KBM-7 (cell line): ENCODE results near the gene SLC16A1.

ENCODE experiments used
- DNase-seq: peaks from one replicate; pipeline ENCODE4 v3.0.0-alpha.2; 2015
- in situ Hi-C: fragments of 300-500 bp; cut with MboI; formaldehyde crosslinking; loops from 2 replicates; pipeline ENCODE4 v1.14.3; 2020; ENCODE audit warnings: low sequenced_read_pairs, low pct_unique_long_range_greater_than_20kb, mixed read lengths

Gene SLC16A1

DNA sequence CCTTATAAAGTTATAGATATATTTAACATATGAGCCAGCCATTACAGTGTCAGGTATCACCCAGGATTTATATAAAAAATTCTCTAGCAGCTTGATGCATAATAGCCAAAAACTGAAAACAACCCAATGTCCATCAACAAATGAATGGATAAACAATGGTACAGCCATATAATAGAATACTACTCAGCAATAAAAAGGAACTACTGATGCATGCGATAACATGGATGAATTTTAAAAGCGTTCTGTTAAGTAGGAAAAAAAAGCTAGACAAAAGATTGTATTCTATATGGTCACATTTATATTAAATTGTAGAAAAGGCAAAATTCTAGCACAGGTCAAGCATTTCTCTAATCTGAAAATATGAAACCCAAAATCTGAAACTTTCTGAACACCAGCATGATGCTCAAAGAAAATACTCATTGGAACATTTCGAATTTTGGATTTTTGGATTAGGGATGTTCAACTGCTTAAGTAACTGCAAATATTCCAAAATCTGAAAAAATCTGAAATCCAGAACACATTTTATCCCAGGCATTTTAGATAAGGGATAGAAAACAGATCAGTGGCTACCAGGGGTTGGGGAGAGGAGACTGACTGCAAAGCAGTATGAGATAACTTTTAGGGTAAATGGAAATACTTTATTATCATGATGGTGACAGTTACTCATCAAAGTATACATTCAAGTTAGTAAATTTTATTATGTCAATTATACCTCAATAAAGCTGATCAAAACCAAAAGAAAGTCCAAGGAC is 22.0 kb downstream of the SLC16A1 start:
- no peak for DNase-seq
- in situ Hi-C loops: no loop called here

DNA sequence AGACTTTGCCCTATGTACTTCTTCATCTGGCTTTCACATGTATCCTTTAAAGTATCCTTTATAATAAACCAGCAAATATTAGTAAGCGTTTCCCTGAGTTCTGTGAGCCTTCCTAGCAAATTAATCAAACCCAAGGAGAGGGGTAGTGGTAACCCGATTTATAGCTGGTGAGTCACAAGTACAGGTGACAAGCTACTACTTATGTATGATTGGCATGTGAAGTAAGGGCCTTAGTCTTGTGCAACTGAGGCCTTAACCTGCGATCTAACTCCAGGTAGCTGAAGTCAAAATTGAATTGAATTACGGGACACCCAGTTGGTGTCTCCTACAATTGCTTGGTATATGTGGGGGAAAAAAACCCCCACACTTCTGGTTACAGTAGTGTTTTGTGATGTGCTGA is 26.0 kb downstream of the SLC16A1 start:
- no peak for DNase-seq
- in situ Hi-C loops: no loop called here

DNA sequence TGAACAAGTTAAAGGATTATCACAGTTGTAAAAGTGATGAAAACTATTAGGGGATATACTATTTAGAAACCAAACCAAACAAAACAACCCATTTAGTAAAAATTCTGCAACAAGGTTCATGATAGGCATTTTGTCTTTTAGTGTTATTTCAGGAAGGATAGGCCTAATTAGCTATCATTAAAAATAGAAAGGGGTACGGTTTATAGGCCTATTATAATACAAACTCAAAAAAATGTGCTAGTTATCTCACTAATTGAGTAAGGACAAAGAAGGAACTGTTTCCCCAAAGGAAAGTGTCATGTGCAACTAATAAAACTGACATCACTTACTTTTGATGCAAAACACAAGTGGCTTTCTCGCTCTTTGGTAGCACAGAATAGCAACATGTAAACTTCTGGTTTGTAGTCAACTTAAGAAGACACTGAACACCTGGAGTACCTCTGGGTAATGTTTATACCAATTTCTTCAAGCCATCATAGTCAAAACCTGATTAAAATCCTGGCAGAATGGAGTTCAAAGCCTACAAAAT is 28.5 kb downstream of the SLC16A1 start:
- in situ Hi-C loops: no loop called here
- DNase-seq: no peak

DNA sequence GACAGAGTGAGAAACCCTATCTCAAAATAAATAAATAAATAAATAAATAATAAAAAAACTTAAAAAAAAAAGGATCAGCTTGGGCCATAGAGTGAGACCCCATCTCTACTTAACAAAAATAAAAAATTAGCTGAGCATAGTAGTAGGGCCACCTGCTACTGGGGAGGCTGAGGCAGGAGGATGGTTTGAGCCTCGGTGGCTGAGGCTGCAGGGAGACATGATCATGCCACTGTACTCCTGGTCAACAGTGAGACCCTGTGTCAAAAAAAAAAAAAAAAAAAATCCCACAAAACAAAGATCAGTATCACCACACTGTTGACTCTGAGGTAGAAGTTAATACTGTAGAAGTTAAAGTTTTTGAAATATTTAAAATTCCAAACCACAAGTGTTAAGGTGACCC is 29.1 kb downstream of the SLC16A1 start:
- no peak for DNase-seq
- in situ Hi-C loops: no loop called here

DNA sequence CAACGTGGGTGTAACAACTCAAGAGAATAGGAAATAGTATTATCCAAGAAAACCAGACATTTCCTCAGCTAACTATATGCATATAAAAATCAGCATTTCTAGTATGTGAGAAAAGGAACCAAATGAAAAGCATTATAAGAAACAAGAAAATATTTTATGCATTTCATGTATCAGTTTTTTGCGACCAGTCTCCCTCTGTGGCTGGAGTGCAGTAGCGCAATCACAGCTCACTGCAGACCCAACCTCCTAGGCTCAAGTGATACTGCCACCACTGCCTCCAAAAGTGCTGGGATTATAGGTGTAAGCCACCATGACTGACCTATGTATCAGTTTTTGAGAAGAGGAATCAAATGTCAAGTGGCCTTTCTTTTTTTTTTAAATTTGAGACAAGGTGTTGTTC is 31.0 kb downstream of the SLC16A1 start:
- in situ Hi-C loops: no loop called here
- DNase-seq: no peak

DNA sequence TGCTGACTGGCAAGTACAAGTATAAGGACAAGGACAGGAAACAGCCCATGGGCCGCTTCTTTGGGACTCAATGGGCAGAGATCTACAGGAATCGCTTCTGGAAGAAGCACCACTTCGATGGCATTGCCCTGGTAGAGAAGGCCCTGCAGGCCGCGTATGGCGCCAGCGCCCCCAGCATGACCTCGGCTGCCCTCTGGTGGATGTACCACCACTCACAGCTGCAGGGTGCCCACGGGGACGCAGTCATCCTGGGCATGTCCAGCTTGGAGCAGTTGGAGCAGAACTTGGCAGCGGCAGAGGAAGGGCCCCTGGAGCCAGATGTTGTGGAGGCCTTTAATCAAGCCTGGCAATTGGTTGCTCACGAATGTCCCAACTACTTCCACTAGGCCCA is 32.0 kb downstream of the SLC16A1 start:
- no peak for DNase-seq
- in situ Hi-C loops: no loop called here

DNA sequence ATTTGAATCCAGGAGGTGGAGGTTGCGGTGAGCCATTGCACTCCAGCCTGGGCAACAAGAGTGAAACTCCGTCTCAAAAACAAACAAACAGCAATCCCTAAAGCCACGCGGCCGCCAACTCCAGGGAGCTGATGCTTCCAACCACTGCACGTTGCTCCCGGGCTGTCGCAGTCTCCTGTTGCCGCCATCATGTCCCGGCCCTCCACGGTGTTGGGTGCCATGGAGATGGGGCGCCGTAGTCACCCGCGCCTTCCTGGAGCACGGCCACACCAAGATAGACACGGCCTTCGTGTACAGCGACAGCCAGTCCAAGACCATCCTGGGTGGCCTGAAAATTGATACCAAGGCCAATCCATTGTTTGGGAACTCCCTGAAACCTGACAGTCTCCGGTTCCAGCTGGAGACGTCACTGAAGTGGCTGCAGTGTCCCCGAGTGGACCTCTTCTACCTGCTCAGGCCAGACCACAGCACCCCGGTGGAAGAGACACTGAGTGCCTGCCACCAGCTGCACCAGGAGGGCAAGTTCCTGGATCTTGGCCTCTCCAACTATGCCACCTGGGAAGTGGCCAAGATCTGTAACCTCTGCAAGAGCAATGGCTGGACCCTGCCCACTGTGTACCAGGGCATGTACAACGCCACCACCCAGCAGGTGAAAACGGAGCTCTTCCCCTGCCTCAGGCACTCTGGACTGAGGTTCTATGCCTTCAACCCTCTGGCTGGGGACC is 32.6 kb downstream of the SLC16A1 start:
- no peak for DNase-seq
- in situ Hi-C loops: no loop called here

DNA sequence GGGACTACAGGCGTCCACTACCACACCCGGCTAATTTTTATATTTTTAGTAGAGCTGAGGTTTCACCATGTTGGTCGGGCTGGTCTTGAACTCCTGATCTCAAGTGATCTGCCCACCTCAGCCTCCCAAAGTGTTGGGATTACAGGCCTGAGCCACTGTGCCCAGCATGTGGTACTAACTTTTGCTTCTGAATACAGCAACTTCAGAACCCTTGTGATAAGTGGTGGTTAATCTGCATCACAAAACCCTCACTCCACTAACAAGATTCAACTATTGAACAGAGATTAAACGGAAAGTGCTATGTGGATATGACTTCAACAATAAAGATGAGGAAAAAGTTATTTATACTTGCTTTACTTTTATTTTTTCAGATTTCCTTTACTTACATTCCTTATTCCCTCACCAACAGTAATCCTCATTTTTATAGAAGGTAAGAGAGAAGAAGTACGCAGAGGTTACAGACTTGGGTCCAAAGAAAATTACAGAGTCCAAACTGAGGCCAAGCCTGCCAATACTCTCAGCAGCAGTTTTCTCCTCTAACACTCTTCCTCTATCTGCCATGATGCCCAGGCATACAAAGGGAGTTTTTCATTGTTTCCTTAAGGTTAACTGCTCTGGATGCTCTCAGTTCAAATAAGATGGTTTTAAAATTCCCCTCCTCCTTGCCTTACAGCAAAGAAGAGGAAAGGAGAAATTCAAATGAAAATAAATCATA is 44.3 kb downstream of the SLC16A1 start:
- no peak for DNase-seq

DNA sequence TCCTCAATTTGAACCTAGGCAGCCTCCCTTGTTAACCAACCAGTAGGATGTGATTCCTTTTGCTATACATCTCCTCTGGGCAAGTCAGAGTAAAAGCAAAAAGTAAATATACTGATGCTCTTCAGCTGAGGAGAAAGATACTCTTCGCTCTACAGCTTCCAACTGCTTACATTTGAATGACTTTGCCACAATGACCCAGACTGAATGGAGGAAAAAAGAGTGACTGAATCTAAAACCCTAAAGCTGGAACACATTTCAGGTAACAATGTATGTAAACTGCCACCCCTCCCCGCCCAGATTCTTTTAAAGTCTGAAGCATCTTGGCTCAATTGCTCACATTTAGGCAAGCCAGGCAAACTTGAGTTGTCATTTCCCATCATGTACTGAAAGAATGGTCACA is 46.1 kb downstream of the SLC16A1 start:
- no peak for DNase-seq
- in situ Hi-C loops: no loop called here

More for the DNA sequence above, 44.3 kb downstream of the SLC16A1 start:
- in situ Hi-C loops: no loop called here

DNA sequence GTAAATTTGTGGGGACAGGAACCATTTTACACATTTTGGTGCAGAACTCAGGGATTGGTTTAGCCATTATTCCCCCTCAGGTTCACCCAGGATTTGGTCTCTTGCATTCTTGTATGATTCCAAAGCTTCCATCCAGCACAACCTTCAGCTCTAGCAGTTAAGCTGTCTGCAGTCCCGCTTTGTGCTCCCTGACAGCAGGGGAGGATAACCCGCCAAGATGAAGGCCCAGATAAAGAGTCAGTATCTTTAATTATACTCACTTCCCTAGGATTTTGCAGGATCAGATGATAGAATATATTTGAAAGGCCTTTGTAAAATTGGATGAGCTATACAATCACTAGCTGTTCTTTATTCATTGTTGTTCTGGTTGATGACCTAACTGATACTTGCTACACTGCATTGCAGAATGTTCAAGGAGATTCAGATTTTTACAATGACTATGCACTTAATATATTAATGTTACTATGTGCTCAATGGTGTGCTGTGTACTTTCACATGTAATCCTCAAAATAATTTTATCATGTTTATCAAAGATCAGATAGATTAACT is 49.8 kb downstream of the SLC16A1 start:
- in situ Hi-C loops: no loop called here
- no peak for DNase-seq

DNA sequence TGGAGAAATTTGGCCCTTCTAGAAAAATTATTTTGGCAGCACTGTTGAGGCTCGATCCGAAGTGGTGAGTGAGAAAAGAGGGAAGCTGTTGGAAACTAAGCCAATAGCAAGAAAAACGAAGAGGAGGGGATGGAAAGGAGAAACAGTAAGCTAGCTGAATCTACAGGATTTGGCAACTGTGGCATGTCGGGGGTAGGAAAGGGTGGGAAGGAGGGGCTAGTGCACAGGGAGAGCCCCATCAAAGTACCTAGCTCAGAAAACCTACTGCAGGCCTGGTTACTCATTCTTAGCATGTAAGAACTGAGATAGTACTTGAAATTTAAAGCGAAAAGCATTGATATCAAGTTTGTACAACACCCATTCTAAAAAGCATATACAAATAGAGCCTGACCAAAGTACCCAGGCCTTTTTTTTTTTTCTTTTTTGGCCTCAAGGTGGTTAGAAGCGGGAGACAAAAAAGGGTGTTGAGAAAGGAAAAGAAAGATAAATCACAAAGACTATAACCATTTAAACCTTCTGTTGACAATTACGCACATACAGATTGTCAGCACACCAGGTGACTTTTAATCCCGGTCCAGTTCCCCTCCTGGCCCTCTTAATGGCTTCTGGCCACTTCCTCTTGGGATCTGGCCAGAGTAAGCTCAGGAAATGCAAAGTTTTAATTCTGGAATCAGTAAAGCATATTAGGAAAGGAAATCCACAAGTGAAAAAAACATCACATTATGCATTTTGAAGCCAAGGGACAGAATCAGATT is 50.4 kb downstream of the SLC16A1 start:
- DNase-seq: no peak
- in situ Hi-C loops: no loop called here

DNA sequence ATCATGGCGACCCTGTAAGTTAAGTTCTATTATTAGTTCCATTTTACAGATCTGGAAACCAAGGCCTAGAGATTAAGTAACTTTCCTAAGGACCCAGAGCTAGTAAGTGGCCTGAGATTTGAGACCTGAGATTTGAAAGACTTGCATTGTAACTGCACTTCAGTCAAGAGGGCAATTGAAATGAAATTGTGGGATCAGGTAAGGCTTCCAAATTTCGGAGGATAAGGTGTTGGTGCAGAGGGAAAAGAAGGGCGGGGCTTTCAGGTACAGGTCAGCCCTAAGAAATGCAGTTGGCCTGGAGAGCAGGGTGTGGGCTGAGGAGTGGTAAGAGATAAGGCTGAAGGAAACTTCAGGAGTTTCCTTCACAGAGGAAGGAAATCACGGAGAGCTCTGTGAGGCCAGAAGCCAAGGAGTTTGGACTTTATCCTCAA is 51.1 kb downstream of the SLC16A1 start:
- in situ Hi-C loops: no loop called here
- DNase-seq: no peak

DNA sequence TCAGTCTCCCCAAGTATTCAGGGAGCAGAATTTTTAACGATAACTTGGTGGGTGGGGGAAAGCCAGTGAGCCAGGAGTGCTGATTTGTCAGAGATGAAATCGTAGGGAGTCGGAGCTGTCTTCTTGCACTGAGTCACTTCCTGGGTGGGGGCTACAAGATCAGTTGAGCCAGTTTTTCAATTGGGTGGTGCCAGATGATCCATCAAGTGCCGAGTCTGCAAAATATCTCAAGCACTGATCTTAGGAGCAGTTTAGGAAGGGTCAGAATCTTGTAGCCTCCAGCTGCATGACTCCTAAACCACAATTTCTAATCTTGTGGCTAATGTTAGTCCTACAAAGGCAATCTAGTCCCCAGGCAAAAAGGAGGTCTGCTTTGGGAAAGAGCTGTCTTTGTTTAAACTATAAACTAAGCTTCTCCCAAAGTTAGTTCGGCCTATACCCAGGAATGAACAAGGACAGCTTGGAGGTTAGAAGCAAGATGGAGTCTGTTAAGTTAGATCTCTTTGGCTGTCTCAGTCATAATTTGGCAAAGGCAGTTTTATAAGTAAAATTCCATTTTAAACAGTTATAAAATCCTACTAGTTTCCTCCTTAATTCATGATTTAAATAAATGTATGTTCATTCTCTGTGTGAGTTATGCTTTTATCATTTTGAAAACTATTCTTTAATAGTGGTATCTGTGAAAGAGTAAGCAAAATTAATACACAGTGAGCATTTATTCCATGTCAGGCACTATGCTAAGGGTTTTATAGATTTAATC is 51.7 kb downstream of the SLC16A1 start:
- DNase-seq: no peak
- in situ Hi-C loops: no loop called here

DNA sequence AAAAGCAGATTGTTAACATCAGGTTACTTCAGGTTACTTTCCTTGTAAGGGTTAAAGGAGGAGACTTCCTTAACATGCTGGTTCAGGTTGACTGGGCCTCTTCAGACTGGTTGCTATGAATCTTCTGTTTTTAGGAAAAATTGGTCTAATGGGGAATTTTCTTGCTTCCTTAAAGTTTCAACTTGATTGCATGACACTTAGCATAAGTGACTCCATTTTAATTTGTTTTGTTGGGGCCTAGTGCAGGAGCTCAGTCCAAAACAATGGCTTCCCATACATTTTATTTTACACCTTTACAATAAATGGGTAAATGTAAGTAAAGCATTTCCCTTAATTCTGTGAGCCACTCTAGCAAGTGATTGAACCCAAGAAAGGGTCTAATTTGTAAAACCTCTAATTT is 53.8 kb downstream of the SLC16A1 start:
- in situ Hi-C loops: no loop called here
- no peak for DNase-seq

DNA sequence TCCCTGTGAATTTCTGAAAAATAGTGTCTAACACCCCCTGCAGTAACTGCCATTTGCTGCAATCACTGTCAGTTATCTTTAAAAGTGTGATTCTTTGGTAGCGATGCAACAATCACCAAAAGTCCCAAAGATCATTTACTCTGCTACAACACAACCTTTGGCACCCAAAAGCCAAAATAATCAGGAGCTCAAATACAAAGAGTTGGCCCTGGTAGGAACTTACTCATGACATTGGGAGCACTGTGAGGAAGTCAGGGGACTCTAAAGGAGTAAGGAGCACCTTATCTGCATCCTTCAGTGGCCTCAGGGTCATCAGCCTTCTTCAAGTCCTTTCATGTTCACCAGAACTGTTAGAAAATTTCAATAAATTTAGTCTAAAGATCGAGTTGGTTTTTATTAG is 54.6 kb downstream of the SLC16A1 start:
- DNase-seq: no peak
- in situ Hi-C loops: no loop called here

DNA sequence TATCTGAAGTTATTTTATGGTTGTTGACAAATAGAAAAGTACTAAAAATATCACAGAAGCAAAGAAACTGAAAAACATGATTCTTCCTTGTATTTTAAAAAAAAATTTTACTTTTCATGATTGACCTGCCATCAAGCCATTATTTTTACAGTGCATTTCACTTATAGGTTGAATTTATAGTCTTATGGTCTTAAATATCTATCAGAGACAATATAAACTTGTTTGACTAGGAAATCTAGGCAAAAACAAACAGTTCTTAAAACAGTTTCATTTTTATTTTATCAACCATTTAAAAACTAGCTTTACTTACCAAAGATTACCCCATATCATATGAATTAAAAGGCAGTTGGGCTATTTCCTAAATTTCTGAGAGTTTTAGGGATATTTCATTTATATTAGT is 59.2 kb downstream of the SLC16A1 start:
- in situ Hi-C loops: no loop called here
- DNase-seq: no peak

DNA sequence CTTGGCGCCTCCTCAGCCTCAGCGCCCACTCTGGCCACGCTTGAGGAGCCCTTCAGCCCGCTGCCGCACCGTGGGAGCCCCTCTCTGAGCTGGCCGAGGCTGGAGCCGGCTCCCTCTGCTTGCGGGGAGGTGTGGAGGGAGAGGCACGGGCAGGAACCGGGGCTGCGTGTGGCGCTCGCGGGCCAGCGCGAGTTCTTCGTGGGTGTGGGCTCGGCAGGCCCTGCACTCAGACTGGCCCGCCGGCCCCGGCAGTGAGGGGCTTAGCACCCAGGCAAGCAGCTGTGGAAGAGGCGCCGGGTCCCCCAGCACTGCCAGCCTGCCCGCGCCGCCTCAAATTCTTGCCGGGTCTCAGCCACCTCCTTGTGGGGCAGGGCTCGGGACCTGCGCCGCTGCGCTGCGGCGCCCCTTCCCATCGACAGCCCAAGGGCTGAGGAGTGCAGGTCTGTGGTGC is 61.4 kb downstream of the SLC16A1 start:
- no peak for DNase-seq
- in situ Hi-C loops: no loop called here

DNA sequence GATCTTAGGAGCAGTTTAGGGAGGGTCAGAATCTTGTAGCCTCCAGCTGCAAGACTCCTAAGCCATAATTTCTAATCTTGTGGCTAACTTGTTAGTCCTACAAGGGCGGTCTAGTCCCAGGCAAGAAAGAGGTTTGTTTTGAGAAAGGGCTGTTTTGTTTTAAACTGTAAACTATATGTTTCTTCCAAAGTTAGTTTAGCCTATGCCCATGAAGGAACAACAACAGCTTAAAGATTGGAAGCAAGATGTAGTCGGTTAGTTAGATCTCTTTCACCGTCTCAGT is 62.0 kb downstream of the SLC16A1 start:
- in situ Hi-C loops: no loop called here
- no peak for DNase-seq
